ENCODE measurements around the gene EPHA4.

Gene EPHA4

DNA sequence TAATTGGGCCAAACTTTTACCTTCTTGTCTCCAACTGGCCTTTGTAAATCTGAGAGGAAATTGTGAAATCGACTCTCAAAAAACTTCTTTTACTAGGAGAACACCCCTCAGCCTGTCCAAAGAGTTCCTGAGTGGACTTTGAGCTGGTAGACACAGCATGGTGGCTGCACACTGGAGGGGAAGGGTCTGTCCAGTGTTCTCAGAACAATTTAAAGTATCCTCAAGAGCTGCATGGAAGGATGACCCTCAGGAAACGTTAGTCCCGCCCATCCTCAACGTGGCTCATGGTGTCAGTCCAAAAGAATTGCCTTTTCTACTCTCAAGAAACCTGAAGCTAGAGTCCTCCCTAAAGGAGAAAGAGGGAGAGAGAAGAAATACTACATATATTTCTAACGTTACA, 182.7 kb downstream of the EPHA4 start:
- Histone ChIP-seq H3K27ac (no peak overlapping the region), H3K4me1 (ENCODE audit: low read depth, poor library complexity, severe bottlenecking) (no peaks in the 10 kb centered on the region), H3K4me3 (IDR thresholded peaks at IDR 0.05; ENCODE audit: insufficient read depth, low read depth, low read length) (no peak overlapping the region), H3K27me3 (ENCODE audit: insufficient read depth, low read depth) (no peaks in the 10 kb centered on the region), H4K20me1 (ENCODE audit: insufficient read depth) (no peaks in the 10 kb centered on the region), H3K79me2 (ENCODE audit: insufficient read depth, low read depth) (no peaks in the 10 kb centered on the region), H3K4me2 (no peak overlapping the region), H2AFZ (ENCODE audit: low read depth) (no peak overlapping the region), H3K9ac (no peak overlapping the region), H3K36me3 (ENCODE audit: insufficient read depth) (no peaks in the 10 kb centered on the region)
- TF ChIP-seq, protein P1, sequence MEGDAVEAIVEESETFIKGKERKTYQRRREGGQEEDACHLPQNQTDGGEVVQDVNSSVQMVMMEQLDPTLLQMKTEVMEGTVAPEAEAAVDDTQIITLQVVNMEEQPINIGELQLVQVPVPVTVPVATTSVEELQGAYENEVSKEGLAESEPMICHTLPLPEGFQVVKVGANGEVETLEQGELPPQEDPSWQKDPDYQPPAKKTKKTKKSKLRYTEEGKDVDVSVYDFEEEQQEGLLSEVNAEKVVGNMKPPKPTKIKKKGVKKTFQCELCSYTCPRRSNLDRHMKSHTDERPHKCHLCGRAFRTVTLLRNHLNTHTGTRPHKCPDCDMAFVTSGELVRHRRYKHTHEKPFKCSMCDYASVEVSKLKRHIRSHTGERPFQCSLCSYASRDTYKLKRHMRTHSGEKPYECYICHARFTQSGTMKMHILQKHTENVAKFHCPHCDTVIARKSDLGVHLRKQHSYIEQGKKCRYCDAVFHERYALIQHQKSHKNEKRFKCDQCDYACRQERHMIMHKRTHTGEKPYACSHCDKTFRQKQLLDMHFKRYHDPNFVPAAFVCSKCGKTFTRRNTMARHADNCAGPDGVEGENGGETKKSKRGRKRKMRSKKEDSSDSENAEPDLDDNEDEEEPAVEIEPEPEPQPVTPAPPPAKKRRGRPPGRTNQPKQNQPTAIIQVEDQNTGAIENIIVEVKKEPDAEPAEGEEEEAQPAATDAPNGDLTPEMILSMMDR (conservative IDR thresholded peaks at IDR 0.05; ENCODE audit: low read depth, low read length) = no peak

DNA sequence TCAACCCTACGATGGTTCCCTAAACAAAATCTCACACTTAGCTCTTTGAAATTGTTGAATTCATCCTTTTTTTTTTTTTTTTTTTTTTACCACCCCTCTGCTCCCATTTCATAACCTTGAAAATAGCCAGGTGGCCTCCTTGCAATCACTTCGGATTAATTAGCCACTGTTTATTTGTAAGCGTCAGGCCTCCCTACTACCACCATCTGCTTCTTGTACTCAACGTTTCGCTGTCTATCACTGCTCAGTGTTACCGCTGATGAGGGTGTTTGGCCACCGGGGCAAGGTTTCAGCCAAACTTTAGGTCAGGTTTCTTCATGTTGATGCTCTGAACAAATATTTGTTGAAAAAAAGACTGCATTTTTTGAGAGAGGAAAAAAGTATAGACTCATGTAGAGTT, 183.2 kb downstream of the EPHA4 start:
- Histone ChIP-seq H3K27me3 (ENCODE audit: insufficient read depth, low read depth) (no peaks in the 10 kb centered on the region), H4K20me1 (ENCODE audit: insufficient read depth) (no peaks in the 10 kb centered on the region), H3K79me2 (ENCODE audit: insufficient read depth, low read depth) (no peaks in the 10 kb centered on the region), H3K36me3 (ENCODE audit: insufficient read depth) (no peaks in the 10 kb centered on the region), H3K4me3 (IDR thresholded peaks at IDR 0.05; ENCODE audit: insufficient read depth, low read depth, low read length) (no peak overlapping the region), H3K4me2 (no peak overlapping the region), H3K9ac (no peak overlapping the region), H3K27ac (no peak overlapping the region), H3K4me1 (ENCODE audit: low read depth, poor library complexity, severe bottlenecking) (no peaks in the 10 kb centered on the region), H2AFZ (ENCODE audit: low read depth) (no peak overlapping the region)
- TF ChIP-seq, protein P1 (conservative IDR thresholded peaks at IDR 0.05; ENCODE audit: low read depth, low read length) = no peak

DNA sequence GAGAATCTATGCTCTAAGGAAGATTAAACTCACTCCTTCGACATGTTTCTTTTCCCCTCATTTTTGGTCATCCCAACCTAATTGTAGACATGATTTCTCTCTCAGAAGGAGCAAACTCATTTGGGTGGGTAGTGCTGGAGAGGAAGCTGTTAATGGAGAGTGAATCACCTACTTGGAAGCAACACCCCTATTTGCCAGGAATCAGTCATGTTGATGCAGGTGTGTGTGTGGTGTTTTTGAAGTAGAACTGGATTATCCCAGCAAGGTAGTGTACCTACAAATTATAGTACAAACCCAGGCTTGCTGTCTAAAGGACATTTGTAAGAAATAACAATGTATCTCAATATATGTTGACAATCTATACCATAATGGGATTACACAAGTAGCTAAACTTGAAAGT, 186.4 kb downstream of the EPHA4 start:
- TF ChIP-seq, protein P1 (conservative IDR thresholded peaks at IDR 0.05; ENCODE audit: low read depth, low read length) = no peak
- no peaks in the 10 kb centered on the region for H3K4me1 ChIP-seq (ENCODE audit: low read depth, poor library complexity, severe bottlenecking)
- H3K4me3 ChIP-seq (IDR thresholded peaks at IDR 0.05; ENCODE audit: insufficient read depth, low read depth, low read length) = no peak overlapping the region
- H2AFZ ChIP-seq (ENCODE audit: low read depth) = no peak overlapping the region
- H3K27ac ChIP-seq = no peak overlapping the region
- H3K4me2 ChIP-seq = no peak overlapping the region
- no peaks in the 10 kb centered on the region for H3K36me3 ChIP-seq (ENCODE audit: insufficient read depth)
- H3K27me3 ChIP-seq (ENCODE audit: insufficient read depth, low read depth) = no peaks in the 10 kb centered on the region
- no peaks in the 10 kb centered on the region for H4K20me1 ChIP-seq (ENCODE audit: insufficient read depth)
- no peak overlapping the region for H3K9ac ChIP-seq
- H3K79me2 ChIP-seq (ENCODE audit: insufficient read depth, low read depth) = no peaks in the 10 kb centered on the region

DNA sequence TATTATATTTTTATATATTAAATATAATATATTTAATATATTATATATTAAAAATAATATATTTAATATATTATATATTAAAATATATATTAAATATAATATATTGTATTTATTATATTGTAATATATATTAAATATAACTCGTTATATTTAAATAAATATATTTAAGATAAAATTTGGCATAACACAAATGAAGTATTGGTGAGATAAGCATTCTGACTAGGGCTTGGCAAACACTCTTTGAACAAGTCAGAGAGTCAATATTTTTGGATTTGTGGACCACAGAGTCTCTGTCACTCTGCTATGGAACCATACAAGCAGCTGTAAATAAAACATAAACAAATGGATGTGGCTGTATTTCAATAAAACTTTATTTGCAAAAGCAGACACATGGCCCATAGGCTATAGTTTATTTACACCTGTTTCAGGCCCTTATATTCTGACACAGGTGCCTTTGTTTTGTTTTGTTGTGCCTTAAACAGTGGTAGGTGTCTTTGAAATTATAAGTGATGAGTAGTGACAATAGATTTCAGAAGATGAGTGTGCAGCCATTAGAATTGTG, 190.1 kb downstream of the EPHA4 start:
- Histone ChIP-seq H3K79me2 (ENCODE audit: insufficient read depth, low read depth) (no peaks in the 10 kb centered on the region), H3K4me2 (no peak overlapping the region)

More for the DNA sequence above, 190.1 kb downstream of the EPHA4 start:
- H3K4me3 ChIP-seq (IDR thresholded peaks at IDR 0.05; ENCODE audit: insufficient read depth, low read depth, low read length) = no peak overlapping the region
- H4K20me1 ChIP-seq (ENCODE audit: insufficient read depth) = no peaks in the 10 kb centered on the region
- H3K27ac ChIP-seq = no peak overlapping the region
- no peak overlapping the region for H2AFZ ChIP-seq (ENCODE audit: low read depth)
- no peaks in the 10 kb centered on the region for H3K36me3 ChIP-seq (ENCODE audit: insufficient read depth)
- H3K9ac ChIP-seq = no peak overlapping the region
- no peaks in the 10 kb centered on the region for H3K27me3 ChIP-seq (ENCODE audit: insufficient read depth, low read depth)
- H3K4me1 ChIP-seq (ENCODE audit: low read depth, poor library complexity, severe bottlenecking) = no peaks in the 10 kb centered on the region
- TF ChIP-seq, protein P1 (conservative IDR thresholded peaks at IDR 0.05; ENCODE audit: low read depth, low read length) = no peak

Data from KMS-11 (cell line).